Caco-2 (cell line): ENCODE data around the gene ADO. TPM values are rescaled to one million over a fixed set of nuclear protein-coding genes. Genes with fewer than 3 reads are reported as not detected.

Experiments used
- BruUV-seq: library from RNA; stranded (reverse); fragments of 400-500 nt; replicated peaks from 2 replicates; lab custom pipeline; 2021; lab: Mats Ljungman, UMichigan
- CTCF ChIA-PET: fragments of 300-600 bp; sonication (Branson Sonifier 250); formaldehyde crosslinking; loops from one replicate; lab custom pipeline; 2022; ENCODE audit warnings: antibody characterized with exemption; lab: Charles Lee
- POLR2A ChIA-PET: fragments of 300-600 bp; sonication (Branson Sonifier 250); formaldehyde crosslinking; loops from one replicate; lab custom pipeline; 2022; ENCODE audit warnings: antibody characterized with exemption; lab: Charles Lee
- DNase-seq, 2 experiments: peaks; one replicate each; pipeline versions ENCODE4 v3.0.0 to v3.0.0-alpha.2; 2020 to 2022
- H3K27me3 ChIP-seq: replicated peaks from 2 replicates; pipeline ENCODE4 v1.6.0; 2011; ENCODE audit warnings: low read length; ENCODE audit not compliant: control insufficient read depth, insufficient read depth
- H3K36me3 ChIP-seq: 2 replicates; pipeline ENCODE4 v1.5.1; 2011; ENCODE audit warnings: low read length; ENCODE audit not compliant: control insufficient read depth, insufficient read depth
- H3K4me1 ChIP-seq: fragments of 250-450 bp; sonication (Bioruptor Pico); 2 replicates; pipeline ENCODE4 v1.5.1; 2020; ENCODE audit warnings: mild to moderate bottlenecking
- H3K4me3 ChIP-seq: 2 replicates; pipeline ENCODE4 v1.5.1; 2011; ENCODE audit warnings: low read depth, mild to moderate bottlenecking, control low read depth, low read length
- H3K9me3 ChIP-seq: fragments of 250-450 bp; sonication (Bioruptor Pico); 2 replicates; pipeline ENCODE4 v1.5.1; 2020; ENCODE audit warnings: mild to moderate bottlenecking, moderate library complexity
- H3K27ac Mint-ChIP-seq: one replicate; pipeline ENCODE4 v1.8.0; 2022; ENCODE audit warnings: mixed read lengths; ENCODE audit not compliant: unreplicated experiment
- H3K27me3 Mint-ChIP-seq: one replicate; pipeline ENCODE4 v1.8.0; 2022; ENCODE audit warnings: mixed read lengths; ENCODE audit not compliant: insufficient read depth, unreplicated experiment
- H3K36me3 Mint-ChIP-seq: one replicate; pipeline ENCODE4 v1.8.0; 2022; ENCODE audit warnings: mild to moderate bottlenecking, mixed read lengths; ENCODE audit not compliant: insufficient read depth, unreplicated experiment
- H3K4me1 Mint-ChIP-seq: one replicate; pipeline ENCODE4 v1.8.0; 2022; ENCODE audit warnings: low read depth, mixed read lengths; ENCODE audit not compliant: unreplicated experiment
- H3K4me3 Mint-ChIP-seq: one replicate; pipeline ENCODE4 v1.8.0; 2022; ENCODE audit warnings: mild to moderate bottlenecking, moderate library complexity, mixed read lengths; ENCODE audit not compliant: unreplicated experiment
- H3K9me3 Mint-ChIP-seq: one replicate; pipeline ENCODE4 v1.8.0; 2022; ENCODE audit warnings: mixed read lengths; ENCODE audit not compliant: unreplicated experiment
- intact Hi-C: fragments of 100-400 bp; cut with micrococcal nuclease; formaldehyde crosslinking; loops from one replicate; pipeline ENCODE4 v1.10.0; 2022; ENCODE audit not compliant: unreplicated experiment
- total RNA-seq: library from RNA; stranded (reverse); gene quantifications from 2 replicates; pipeline ENCODE4 v1.2.3, GENCODE V29; 2022
- TF ChIP-seq, protein P1 (sequence below), 2 experiments: fragments of 200-600 bp in 1 of 2; IDR thresholded peaks; 1 replicate in 1 of 2; 2 replicates in 1 of 2; pipeline versions ENCODE4 v1.5.1 to v1.8.0; 2011 to 2022; ENCODE audit warnings: antibody characterized with exemption in 1 of 2, control low read depth in 1 of 2, inconsistent platforms in 1 of 2, low read depth in 1 of 2, low read length in 1 of 2, mild to moderate bottlenecking in 1 of 2, moderate library complexity in 1 of 2; ENCODE audit not compliant: insufficient read depth in 1 of 2, severe bottlenecking in 1 of 2, unreplicated experiment in 1 of 2

The ADO gene
- total RNA-seq, 1 experiment from 2014 or later: 34.1 TPM

DNA sequence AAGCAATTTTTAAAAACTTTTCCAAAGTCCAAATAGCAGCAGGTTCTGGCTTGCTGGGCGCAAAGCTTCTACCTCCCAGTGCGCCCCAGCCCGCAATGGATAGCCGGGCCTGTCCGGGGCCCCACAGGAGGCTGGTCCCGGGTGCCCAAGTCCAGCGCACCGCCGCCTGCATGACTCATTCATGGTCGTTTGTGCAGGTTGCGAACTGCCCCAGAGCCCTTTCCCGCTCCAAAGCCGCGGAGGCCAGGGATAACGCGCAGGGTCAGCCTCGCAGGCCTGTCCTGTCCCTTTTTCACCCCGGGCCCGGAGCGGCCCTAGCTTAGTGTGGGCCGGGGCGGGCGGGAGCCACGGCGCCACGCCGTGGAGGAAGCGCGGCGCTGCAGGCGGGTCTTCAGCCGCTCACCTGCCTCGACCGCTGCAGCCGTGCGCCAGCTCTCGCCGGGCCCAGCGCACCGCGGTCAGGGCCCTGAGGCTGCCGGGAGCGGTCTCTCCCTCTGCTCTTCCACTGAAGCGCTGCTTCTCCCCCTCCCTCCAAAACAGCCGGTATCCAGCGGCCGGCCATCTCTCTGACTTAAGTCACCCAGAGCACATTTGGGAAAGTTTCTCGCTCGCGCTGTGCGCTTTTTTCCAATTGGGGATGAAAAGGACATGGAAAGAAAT is 13.4 kb downstream of the ADO start:
- H3K27me3 ChIP-seq: peaks cover 16% of the 10 kb centered on the region
- H3K4me1 ChIP-seq: peaks cover 17% of the 10 kb centered on the region
- POLR2A ChIA-PET: interaction anchor here (0.6 to 1.6 kb wide), 2 partner anchors 12 to 13 kb away, joined by 5 to 8 read pairs; partner anchors contain the start of gene ADO
- no peaks in the 10 kb centered on the region for H3K9me3 ChIP-seq
- peak overlapping the region; percentile 55 for H3K4me3 ChIP-seq
- intact Hi-C loops: loop anchor here (1.0 to 10.0 kb wide), 7 partner anchors 71 to 981 kb away; partner anchors contain the start of gene RTKN2
- Mint-ChIP-seq H3K4me3 (peak overlapping the region; percentile 87), H3K4me1 (peaks cover 20% of the 10 kb centered on the region), H3K27me3 (peaks cover 40% of the 10 kb centered on the region), H3K36me3 (peaks cover 22% of the 10 kb centered on the region), H3K27ac (peak overlapping the region; percentile 74), H3K9me3 (no peaks in the 10 kb centered on the region)
- H3K36me3 ChIP-seq: no peaks in the 10 kb centered on the region
- TF ChIP-seq, protein P1, sequence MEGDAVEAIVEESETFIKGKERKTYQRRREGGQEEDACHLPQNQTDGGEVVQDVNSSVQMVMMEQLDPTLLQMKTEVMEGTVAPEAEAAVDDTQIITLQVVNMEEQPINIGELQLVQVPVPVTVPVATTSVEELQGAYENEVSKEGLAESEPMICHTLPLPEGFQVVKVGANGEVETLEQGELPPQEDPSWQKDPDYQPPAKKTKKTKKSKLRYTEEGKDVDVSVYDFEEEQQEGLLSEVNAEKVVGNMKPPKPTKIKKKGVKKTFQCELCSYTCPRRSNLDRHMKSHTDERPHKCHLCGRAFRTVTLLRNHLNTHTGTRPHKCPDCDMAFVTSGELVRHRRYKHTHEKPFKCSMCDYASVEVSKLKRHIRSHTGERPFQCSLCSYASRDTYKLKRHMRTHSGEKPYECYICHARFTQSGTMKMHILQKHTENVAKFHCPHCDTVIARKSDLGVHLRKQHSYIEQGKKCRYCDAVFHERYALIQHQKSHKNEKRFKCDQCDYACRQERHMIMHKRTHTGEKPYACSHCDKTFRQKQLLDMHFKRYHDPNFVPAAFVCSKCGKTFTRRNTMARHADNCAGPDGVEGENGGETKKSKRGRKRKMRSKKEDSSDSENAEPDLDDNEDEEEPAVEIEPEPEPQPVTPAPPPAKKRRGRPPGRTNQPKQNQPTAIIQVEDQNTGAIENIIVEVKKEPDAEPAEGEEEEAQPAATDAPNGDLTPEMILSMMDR (IDR thresholded peaks at IDR 0.05; ENCODE audit: insufficient read depth in 1 of 2, low read depth in 1 of 2, low read length in 1 of 2, severe bottlenecking in 1 of 2, unreplicated experiment in 1 of 2): peak; percentile 95 to 96
- peak; percentile 84 to 90 for DNase-seq
- CTCF ChIA-PET: interaction anchor here (0.5 to 2.9 kb wide), 35 partner anchors 8 to 1972 kb away, joined by 3 to 38 read pairs (median 4); partner anchors contain the start of gene ADO
- BruUV-seq: no TSS peak

DNA sequence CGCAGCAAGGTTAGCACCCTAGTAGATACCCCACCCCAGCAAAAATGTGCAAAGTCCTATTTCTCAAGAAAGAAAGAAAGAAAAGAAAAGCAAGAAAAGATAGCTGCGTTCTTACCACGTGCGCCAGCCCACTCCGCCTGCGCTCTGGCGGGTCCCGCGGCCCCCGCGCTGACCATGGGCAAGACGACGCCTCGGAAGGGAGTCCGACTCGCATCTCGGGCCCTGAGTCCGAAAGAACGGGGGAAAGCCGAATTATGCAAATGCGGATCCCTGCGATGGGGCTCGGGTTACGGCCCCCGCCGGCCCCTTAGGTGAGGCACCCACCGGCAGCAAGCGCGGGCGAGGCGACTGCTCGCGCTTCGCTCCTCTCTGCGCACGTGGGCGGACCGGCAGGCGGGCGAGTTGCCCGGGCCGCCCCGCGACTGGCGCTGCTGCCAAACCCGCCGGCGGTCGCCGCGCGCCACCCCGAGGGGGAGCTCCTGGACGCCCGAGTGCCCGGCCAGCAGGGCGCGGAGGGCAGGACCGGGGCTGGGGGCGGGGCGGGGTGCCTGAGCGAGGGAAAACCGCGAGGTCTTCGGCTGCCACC is 14.0 kb downstream of the ADO start:
- Histone ChIP-seq H3K4me1 (peaks cover 17% of the 10 kb centered on the region), H3K9me3 (no peaks in the 10 kb centered on the region), H3K4me3 (peak overlapping the region; percentile 15), H3K27me3 (peaks cover 16% of the 10 kb centered on the region), H3K36me3 (no peaks in the 10 kb centered on the region)
- no peak overlapping the region for H3K27ac Mint-ChIP-seq
- H3K27me3 Mint-ChIP-seq: peaks cover 40% of the 10 kb centered on the region
- TF ChIP-seq, protein P1 (IDR thresholded peaks at IDR 0.05; ENCODE audit: insufficient read depth in 1 of 2, low read depth in 1 of 2, low read length in 1 of 2, severe bottlenecking in 1 of 2, unreplicated experiment in 1 of 2): no peak
- intact Hi-C loops: loop anchor here (1.0 to 10.0 kb wide), 7 partner anchors 71 to 981 kb away; partner anchors contain the start of gene RTKN2
- ChIA-PET POLR2A (interaction anchor here (1.6 kb wide), 1 partner anchor 14 kb away, joined by 8 read pairs; the partner anchor contains the start of gene ADO), CTCF (interaction anchor here (1.0 to 2.9 kb wide), 13 partner anchors 7 to 339 kb away, joined by 3 to 38 read pairs (median 6); no protein-coding TSS in a partner anchor)
- peaks cover 22% of the 10 kb centered on the region for H3K36me3 Mint-ChIP-seq
- H3K4me1 Mint-ChIP-seq: peaks cover 20% of the 10 kb centered on the region
- no peaks in the 10 kb centered on the region for H3K9me3 Mint-ChIP-seq
- peak overlapping the region; percentile 87 for H3K4me3 Mint-ChIP-seq
- no TSS peak for BruUV-seq
- no peak for DNase-seq
